HEK293T (cell line): Measurements from ENCODE around the gene PTH2.

ENCODE experiments used
- ARNT ChIP-seq: fragments of 450-650 bp; IDR thresholded peaks from 2 replicates; pipeline ENCODE4 v1.6.1; 2017; ENCODE audit warnings: mild to moderate bottlenecking
- CTBP1 ChIP-seq: fragments of 450-650 bp; IDR thresholded peaks from 2 replicates; pipeline ENCODE4 v1.6.1; 2016; ENCODE audit warnings: borderline replicate concordance
- FOXA1 ChIP-seq: fragments of 450-650 bp; IDR thresholded peaks from 2 replicates; pipeline ENCODE4 v1.6.1; 2016; ENCODE audit warnings: mild to moderate bottlenecking
- FOXM1 ChIP-seq: fragments of 450-650 bp; IDR thresholded peaks from 2 replicates; pipeline ENCODE4 v1.6.1; 2017; ENCODE audit warnings: mild to moderate bottlenecking, borderline replicate concordance
- HDGF ChIP-seq: fragments of 450-650 bp; IDR thresholded peaks from 2 replicates; pipeline ENCODE4 v1.6.1; 2017; ENCODE audit warnings: antibody characterized with exemption, borderline replicate concordance
- LEF1 ChIP-seq: fragments of 450-650 bp; IDR thresholded peaks from 2 replicates; pipeline ENCODE4 v1.6.1; 2017; ENCODE audit warnings: mild to moderate bottlenecking, borderline replicate concordance
- NFRKB ChIP-seq: fragments of 450-650 bp; IDR thresholded peaks from 2 replicates; pipeline ENCODE4 v1.6.1; 2016; ENCODE audit warnings: mild to moderate bottlenecking, moderate library complexity
- SP1 ChIP-seq: fragments of 450-650 bp; IDR thresholded peaks from 2 replicates; pipeline ENCODE4 v1.6.1; 2017
- SUZ12 ChIP-seq: fragments of 450-650 bp; IDR thresholded peaks from 2 replicates; pipeline ENCODE4 v1.6.1; 2016; ENCODE audit warnings: mild to moderate bottlenecking
- TF ChIP-seq, protein P1 (sequence below): fragments of 450-650 bp; IDR thresholded peaks from 2 replicates; pipeline ENCODE4 v1.6.1; 2016

DNA sequence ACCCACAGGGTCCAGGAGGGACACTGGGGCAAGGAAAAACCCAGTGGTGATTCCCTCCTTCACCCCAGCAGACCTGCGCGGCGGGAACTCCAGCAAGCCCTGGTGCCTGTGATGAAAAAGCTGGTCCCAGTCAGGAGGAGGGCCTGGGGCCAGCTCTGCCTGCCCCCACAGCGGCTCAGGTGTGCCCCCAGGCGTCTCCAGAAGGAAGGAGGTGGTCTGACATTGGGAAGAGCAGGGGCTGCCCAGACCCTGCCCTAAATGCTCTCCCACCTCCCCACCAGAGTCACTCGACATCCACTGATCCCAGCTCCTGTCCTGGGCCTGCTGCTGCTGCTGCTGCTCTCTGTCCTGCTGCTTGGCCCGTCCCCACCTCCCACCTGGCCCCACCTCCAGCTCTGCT lies 6.2 kb downstream of the PTH2 start:
- TF ChIP-seq SP1 (no peak), LEF1 (no peak), ARNT (no peak), HDGF (no peak), NFRKB (no peak), SUZ12 (no peak), CTBP1 (no peak), FOXA1 (no peak), FOXM1 (no peak)
- TF ChIP-seq, protein P1, sequence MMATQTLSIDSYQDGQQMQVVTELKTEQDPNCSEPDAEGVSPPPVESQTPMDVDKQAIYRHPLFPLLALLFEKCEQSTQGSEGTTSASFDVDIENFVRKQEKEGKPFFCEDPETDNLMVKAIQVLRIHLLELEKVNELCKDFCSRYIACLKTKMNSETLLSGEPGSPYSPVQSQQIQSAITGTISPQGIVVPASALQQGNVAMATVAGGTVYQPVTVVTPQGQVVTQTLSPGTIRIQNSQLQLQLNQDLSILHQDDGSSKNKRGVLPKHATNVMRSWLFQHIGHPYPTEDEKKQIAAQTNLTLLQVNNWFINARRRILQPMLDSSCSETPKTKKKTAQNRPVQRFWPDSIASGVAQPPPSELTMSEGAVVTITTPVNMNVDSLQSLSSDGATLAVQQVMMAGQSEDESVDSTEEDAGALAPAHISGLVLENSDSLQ = no peak
